Mucosa of stomach (tissue), 1 donor: ENCODE data around the gene NSMF.

Source experiments
- H3K27me3 ChIP-seq: one replicate; pipeline ENCODE4 v1.7.0; 2013; ENCODE audit warnings: mild to moderate bottlenecking, low read length; ENCODE audit not compliant: control insufficient read depth, insufficient read depth
- H3K36me3 ChIP-seq: one replicate; pipeline ENCODE4 v1.7.0; 2013; ENCODE audit warnings: low read length; ENCODE audit not compliant: control insufficient read depth, insufficient read depth
- H3K4me1 ChIP-seq: one replicate; pipeline ENCODE4 v1.7.0; 2013; ENCODE audit warnings: mild to moderate bottlenecking, low read length; ENCODE audit not compliant: control insufficient read depth, insufficient read depth
- H3K4me3 ChIP-seq: one replicate; pipeline ENCODE4 v1.7.0; 2013; ENCODE audit warnings: low read length
- H3K9ac ChIP-seq: one replicate; pipeline ENCODE4 v1.7.0; 2013; ENCODE audit warnings: mild to moderate bottlenecking, low read length, moderate library complexity
- H3K9me3 ChIP-seq: one replicate; pipeline ENCODE4 v1.7.0; 2013; ENCODE audit warnings: mild to moderate bottlenecking, low read length, moderate library complexity; ENCODE audit not compliant: control insufficient read depth
- donor health status: Pancreatic carcinoma.

Gene NSMF

DNA sequence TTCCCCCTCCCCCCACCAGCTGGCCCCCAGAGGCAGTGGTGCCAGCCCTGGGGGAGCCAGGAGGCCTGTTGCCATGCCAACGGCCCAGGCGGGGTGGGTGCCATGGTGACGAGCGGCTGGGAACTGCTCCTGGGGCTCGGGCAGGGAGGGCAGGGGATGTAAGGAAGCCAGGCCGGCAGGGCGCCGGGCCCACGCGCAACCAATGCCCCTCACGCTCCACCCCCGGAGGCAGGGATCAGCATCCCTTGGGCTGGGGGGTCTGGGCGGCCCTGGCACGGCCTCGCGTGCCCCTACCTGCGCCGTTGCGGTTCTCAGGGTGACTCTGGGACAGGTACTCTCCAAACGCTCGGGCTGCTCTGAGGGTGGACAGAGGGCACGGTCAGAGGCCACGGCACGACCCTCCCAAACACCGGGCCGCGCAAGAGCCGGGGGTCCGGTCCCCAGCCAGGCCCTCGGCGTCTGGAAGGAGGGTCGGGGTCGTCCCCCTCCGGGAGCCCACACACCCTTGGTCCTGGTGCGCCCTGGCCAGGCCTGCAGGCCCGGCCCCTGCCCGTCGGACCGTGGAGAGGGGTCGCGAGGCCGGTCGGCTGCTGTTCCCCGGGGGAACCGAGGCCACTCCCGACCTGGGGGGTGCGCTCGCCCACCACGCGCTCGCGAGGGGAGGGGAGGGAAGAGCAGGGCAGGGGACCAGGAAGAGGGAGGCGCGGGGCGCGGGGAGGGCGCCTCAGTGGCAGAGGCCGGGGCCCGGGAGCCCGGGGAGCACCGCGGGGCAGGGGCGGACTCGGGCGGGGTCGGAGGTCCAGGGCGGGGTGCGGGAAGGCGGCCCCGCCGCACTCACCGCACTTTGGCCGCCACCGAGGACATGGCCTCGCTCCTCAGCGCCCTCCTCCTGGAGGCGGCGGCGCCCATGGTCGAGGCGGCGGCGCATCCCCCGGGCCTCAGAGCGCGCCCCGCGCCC, 661 bp downstream of the NSMF start:
- peaks cover 40% of the 10 kb centered on the region for H3K4me1 ChIP-seq
- peak overlapping the region; percentile 8 for H3K4me3 ChIP-seq
- peak overlapping the region; percentile 69 for H3K9ac ChIP-seq
- H3K27me3 ChIP-seq: no peaks in the 10 kb centered on the region
- no peaks in the 10 kb centered on the region for H3K9me3 ChIP-seq
- no peaks in the 10 kb centered on the region for H3K36me3 ChIP-seq

DNA sequence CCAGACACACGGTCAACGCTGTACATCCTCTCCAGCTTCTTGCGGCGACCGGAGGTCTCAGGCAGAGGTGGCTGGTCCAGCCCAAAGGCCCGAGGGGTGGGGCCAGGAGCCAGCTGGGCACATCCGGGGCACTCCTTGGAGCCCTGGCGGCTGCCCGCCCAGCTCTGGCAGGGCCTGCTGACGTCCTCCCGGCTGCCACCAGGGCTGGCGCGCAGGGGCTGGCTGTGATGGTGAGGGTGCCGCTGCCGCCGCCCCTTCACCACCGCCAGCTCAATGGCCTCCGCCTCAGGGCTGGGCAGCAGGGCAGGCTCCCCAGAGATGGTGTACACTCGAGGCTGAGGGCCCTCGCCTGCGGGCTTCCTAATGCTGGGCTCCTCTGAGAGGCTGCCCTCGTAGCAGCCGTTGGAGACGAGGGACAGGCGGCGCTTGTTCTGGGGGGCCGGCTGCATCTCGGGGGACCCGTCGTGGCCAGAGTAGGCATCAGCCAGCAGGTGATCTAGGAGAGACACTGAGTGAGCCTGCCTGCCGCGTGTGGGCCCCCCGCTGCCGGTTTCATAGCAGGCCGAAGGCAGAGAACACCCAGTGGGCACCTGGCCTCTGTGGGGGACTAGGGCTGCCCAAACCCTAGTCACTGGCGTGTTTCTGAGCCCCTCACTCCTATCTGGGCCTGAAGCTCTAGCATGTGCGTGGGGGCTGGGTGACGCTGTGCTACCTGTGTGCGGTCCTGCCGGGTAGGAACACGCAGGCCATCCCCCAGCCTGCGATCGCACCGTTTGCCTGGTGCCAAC, 1.5 kb downstream of the NSMF start:
- H3K36me3 ChIP-seq: no peaks in the 10 kb centered on the region
- peaks cover 47% of the 10 kb centered on the region for H3K4me1 ChIP-seq
- no peaks in the 10 kb centered on the region for H3K9me3 ChIP-seq
- H3K9ac ChIP-seq: peak overlapping the region; percentile 69
- H3K4me3 ChIP-seq: peak overlapping the region; percentile 8
- no peaks in the 10 kb centered on the region for H3K27me3 ChIP-seq

DNA sequence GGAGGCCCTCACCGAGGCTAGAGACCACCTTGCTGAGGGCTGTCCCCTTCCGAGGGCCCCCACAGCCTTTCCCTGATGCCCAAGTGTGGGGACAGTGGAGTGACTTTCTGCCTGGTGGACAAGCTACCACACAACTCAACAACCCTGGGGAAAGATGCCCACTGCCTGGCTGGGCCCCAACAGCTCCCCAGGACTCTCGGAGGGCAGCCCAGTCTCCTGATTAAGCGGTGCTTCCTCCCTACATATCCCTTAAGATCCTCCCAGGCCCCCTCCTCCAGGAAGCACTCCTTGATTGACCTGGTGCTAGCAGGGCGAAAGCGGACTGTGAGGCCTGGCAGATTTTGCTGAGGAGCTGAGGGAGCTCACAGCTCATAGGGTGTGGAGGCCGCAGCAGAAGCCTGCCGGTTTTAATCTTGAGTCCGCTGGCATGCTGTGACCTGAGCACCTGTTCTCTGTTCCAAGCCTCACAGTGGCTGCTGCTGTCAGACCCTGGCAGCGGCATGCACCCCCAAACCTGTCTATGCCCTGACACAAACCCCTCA, 2.2 kb downstream of the NSMF start:
- H3K9me3 ChIP-seq: no peaks in the 10 kb centered on the region
- peaks cover 47% of the 10 kb centered on the region for H3K4me1 ChIP-seq
- no peaks in the 10 kb centered on the region for H3K36me3 ChIP-seq
- no peak overlapping the region for H3K9ac ChIP-seq
- no peak overlapping the region for H3K4me3 ChIP-seq
- no peaks in the 10 kb centered on the region for H3K27me3 ChIP-seq

DNA sequence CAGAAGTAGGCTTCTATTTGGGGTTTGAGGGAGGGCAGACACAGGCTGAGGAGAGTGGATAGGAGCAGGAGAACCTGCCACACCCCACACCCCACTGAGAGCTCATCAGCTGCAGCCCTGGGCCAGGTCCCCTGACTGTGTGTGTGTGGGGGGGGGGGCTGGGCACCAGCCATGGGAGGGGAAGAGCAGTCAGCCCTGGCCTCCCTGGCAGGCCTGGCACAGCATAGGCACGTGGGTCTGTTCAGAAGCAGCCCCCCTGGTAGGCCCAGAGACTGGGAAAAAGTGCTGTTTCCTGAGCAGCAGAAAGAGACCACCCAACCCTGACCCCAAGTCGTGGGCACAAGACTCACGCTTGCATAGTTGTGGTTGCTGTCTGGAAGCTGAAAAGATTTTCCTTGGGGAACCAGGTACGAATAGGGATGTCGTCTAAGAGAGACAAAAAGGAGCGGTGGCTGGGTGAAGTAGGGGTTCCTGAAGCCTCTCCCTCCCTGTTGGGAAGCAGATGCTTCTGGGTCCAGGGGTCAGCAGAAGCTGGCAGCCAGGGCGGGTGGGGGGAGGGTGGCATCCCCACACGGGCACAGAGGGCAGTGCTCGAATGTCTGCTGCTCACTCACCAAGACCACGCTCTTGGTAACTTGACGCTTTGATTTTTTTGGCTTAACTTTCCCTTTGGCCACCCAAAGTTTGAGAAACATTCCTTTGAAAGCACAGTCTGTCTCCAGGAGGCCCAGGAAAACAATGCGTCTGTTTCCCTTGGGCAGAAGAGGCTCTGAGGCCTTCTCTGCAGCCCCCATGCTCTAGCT, 2.9 kb downstream of the NSMF start:
- peaks cover 47% of the 10 kb centered on the region for H3K4me1 ChIP-seq

DNA sequence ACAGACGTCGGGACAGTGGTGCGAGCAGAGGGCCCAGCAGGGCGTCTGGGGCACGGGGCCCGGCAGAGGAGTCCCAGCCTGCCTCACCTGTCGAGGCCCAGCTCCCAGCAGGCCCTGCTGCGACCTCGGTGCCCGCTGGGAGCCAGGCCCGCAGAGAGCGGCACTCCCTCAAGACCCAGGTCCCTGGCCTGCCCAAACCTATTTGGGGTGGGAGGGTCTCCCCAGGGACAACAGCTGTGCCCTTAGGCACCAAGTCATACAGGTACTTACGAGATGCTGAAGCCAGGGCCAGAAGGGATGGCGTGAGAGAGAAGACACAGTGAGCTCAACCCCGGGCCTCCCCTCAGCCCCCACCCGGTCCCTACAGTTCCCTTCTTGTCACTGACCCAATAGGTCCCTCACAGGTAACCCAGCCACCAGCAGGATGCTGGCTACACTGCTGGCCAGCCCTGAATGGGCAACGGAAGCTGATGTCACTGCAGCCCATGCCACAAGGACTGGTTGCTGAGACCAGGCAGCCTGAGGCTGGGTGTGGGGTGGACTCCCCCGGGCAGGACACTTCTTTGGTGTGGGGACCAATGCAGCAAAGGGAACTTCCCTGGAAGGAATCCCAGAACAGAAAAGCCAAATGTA, 3.7 kb downstream of the NSMF start:
- Histone ChIP-seq H3K9me3 (no peaks in the 10 kb centered on the region), H3K36me3 (no peaks in the 10 kb centered on the region), H3K4me1 (peaks cover 47% of the 10 kb centered on the region), H3K9ac (no peak overlapping the region), H3K4me3 (no peak overlapping the region), H3K27me3 (no peaks in the 10 kb centered on the region)

More for the DNA sequence above, 2.9 kb downstream of the NSMF start:
- H3K9me3 ChIP-seq: no peaks in the 10 kb centered on the region
- H3K9ac ChIP-seq: no peak overlapping the region
- no peaks in the 10 kb centered on the region for H3K36me3 ChIP-seq
- H3K27me3 ChIP-seq: no peaks in the 10 kb centered on the region
- H3K4me3 ChIP-seq: no peak overlapping the region

DNA sequence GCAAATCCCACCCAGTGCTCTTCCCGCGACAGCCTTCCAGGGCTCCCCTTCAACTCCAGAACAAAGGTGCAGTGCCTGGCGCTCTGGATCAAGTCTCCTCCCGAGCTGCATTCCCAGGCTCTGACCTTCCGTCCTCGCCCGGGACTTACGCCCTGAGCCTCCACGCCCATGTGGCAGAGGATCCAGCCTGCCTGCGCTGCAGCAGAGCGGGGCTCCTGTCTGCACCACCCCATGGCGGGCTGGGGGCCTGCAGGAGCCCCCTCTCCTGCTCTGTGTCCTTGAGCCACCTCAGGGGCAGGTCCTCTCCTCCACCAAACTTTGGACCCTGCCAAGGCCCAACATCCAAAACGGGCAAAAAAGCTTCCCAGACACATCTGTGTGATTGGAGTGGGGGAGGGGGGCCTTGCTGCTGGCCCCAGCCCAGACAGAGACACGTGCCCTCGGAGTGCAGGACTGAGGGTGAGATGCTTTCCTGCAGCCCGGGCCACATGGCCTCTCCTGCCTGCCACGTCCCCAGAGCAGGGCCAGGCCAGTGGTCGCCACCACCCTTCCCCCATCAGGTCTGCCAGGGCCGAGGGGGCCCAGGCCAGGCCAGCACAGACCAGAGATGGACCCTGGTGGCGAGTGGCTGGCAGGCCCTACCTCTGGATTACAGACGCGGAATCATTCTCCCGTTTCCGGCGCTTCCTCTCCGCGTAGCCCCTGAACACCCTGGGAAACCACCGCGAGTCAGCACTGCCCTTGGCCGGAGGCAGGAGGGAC, 4.4 kb downstream of the NSMF start:
- Histone ChIP-seq H3K4me3 (no peak overlapping the region), H3K4me1 (peaks cover 46% of the 10 kb centered on the region), H3K27me3 (no peaks in the 10 kb centered on the region), H3K9me3 (no peaks in the 10 kb centered on the region), H3K36me3 (no peaks in the 10 kb centered on the region), H3K9ac (peak overlapping the region; percentile 78)

DNA sequence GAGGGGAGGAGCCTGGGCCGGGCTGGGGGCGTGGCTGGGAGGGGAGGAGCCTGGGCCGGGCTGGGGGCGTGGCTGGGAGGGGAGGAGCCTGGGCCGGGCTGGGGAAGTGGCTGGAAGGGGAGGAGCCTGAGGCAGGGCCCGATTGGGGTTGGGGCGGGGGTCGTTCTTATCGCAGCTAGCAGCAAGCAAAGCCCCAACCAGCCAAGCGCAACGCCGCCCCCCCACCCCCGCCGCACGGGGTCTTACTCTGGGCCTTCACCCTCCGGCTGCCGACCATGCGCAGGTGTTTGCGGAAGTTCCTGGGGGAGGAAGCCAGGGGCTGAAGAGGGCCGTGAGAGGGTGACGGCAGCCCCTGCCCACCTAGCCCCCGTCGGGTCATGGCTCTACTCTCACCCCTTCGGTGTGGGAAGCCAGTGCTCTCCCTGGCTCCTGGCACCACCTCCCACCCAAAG, 5.0 kb downstream of the NSMF start:
- Histone ChIP-seq H3K4me3 (no peak overlapping the region), H3K36me3 (no peaks in the 10 kb centered on the region), H3K27me3 (no peaks in the 10 kb centered on the region), H3K9me3 (no peaks in the 10 kb centered on the region), H3K9ac (peak overlapping the region; percentile 78), H3K4me1 (peaks cover 40% of the 10 kb centered on the region)

DNA sequence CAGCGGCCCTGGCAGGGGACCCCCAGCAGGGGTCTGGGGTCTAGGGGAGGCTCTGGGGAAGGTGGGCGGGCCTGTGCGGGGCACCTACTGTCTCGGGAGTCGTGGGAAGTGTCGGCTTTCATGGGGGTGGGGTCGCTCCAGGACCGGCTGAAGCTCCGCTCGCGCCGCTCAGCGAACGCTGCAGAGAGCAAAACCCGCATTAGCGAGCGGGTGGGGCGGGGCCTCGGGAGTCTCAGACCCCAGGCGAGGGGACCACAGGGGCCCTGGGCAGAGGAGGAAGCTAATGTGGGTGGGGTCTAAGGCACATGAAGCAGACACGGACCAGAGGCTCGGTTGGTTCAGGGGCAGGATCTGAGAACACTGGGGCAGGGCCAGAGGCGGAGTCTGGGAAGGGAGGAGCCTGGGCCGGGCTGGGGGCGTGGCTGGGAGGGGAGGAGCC, 5.5 kb downstream of the NSMF start:
- peak overlapping the region; percentile 43 for H3K9ac ChIP-seq
- no peaks in the 10 kb centered on the region for H3K9me3 ChIP-seq
- peaks cover 40% of the 10 kb centered on the region for H3K4me1 ChIP-seq
- H3K27me3 ChIP-seq: no peaks in the 10 kb centered on the region
- no peaks in the 10 kb centered on the region for H3K36me3 ChIP-seq
- no peak overlapping the region for H3K4me3 ChIP-seq

DNA sequence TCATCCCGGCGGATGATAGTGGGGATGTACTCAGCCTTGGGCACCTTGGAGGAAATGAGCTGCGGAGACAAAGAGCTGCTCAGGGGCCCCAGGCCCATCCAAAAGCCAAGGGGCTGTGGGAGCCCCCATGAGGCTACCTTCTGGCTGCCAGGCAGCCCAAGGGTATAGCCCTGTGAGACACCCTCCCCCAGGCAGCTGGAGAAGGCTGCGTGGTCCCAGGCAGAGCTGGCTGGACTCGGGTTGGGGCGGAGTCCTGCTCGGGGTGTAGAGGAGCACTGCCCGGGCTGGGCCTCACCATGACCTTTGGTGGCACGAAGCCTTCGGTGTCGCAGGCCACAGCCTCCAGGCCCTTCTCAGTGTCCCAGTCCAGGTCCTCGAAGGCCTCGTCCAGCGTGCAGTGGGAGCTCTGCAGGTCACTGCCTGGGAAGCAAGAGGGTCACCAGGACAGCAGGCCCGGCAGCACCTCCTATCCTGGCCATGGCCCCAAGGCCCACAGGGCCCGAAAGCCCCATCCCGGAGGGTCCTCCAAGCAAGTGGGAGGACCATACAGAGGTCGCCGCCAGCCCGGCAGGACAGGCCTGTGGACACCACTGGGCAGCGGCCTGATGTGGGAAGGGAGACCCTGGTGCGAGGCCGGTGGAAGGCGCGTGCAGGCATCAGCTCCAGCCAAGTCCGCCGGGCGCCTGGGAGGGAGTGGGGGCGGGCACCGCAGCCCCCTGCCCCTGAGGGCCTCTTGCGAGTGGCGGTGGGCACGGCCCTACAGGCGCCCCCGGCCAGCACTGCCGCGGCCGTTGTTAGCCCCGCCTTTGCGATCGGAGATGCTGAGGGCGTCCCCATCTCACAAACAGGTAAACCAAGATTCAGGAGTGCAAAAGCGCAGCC, 6.1 kb downstream of the NSMF start:
- no peak overlapping the region for H3K4me3 ChIP-seq
- H3K9ac ChIP-seq: peak overlapping the region; percentile 43
- peaks cover 34% of the 10 kb centered on the region for H3K4me1 ChIP-seq
- H3K36me3 ChIP-seq: no peaks in the 10 kb centered on the region
- H3K9me3 ChIP-seq: no peaks in the 10 kb centered on the region
- H3K27me3 ChIP-seq: no peaks in the 10 kb centered on the region
